ENCODE results near the gene VGLL4. TPM values are rescaled to one million over a fixed set of nuclear protein-coding genes. Genes with fewer than 3 reads are reported as not detected.
"Not testable (repeated sequence)": the region's sequence is repeated elsewhere in the genome, so short reads cannot be mapped to it uniquely, and the experiment has no call there.

Gene VGLL4
- polyA plus RNA-seq, 2 of the 4 experiments (the other 2 are of a cell fraction), result 24.7 to 28.1 TPM

DNA sequence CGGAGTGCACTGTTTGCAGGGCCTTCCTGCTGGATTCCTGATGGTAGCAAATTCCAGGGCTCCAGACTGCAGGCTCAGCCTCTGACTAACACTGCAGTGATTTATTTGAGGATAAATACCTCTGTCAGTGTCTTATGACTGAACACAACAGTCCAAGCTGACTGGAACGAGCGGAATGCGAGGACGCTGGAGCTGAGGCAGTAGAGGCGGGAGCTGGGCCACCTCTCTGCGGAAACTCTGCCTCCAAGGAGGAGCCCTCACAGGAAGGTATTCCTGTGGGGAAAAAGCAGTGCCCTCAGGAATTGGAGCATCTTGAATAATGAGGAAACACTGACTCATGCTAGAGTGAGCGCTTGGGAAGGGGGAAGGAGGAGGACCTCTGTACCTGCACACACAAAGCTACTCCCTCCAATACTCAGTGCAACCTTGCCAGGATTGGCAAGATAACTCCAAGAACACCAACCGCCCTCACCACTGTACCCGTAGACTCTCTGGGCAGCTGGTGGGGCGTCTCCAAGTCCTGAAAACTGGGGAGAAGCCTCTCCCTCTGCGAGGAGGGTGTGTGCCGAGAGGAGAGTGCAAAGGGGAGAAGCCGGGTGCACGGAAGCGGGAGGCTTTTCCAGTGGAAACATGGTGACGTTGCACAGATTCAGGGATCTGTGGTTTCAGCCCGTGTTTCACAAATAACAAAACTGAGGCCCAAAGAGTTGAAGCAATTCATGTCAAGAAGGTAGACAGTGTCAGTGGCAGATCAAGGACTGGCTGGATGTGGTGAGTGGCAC lies 43.0 kb downstream of the VGLL4 start (continued):
- TF ChIP-seq KDM5A (IDR thresholded peaks at IDR 0.05) (no peak), TP53 (CRISPR knock-in tag; IDR thresholded peaks at IDR 0.05) (no peak), NFE2L2 (conservative IDR thresholded peaks at IDR 0.05; ENCODE audit: low read length) (no peak)
- TF ChIP-seq, protein P1, sequence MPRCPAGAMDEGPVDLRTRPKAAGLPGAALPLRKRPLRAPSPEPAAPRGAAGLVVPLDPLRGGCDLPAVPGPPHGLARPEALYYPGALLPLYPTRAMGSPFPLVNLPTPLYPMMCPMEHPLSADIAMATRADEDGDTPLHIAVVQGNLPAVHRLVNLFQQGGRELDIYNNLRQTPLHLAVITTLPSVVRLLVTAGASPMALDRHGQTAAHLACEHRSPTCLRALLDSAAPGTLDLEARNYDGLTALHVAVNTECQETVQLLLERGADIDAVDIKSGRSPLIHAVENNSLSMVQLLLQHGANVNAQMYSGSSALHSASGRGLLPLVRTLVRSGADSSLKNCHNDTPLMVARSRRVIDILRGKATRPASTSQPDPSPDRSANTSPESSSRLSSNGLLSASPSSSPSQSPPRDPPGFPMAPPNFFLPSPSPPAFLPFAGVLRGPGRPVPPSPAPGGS (IDR thresholded peaks at IDR 0.05), result no peak
- TF ChIP-seq, protein P2, sequence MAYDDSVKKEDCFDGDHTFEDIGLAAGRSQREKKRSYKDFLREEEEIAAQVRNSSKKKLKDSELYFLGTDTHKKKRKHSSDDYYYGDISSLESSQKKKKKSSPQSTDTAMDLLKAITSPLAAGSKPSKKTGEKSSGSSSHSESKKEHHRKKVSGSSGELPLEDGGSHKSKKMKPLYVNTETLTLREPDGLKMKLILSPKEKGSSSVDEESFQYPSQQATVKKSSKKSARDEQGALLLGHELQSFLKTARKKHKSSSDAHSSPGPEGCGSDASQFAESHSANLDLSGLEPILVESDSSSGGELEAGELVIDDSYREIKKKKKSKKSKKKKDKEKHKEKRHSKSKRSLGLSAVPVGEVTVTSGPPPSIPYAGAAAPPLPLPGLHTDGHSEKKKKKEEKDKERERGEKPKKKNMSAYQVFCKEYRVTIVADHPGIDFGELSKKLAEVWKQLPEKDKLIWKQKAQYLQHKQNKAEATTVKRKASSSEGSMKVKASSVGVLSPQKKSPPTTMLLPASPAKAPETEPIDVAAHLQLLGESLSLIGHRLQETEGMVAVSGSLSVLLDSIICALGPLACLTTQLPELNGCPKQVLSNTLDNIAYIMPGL (CRISPR knock-in tag; IDR thresholded peaks at IDR 0.05; ENCODE audit: borderline replicate concordance), result no peak

- Histone ChIP-seq H3K9me3 (no peaks in the 10 kb centered on the region), H3K27ac (no peak overlapping the region), H3K4me2 (no peak overlapping the region), H3K4me1 (peaks cover 27% of the 10 kb centered on the region), H3K4me3 (no peak overlapping the region)
- POLR2A ChIA-PET, result no interaction called here
- ATAC-seq, result no peak
- TF ChIP-seq CBX8 (IDR thresholded peaks at IDR 0.05), result no peak
- no peak for TF ChIP-seq HOXB13 (CRISPR knock-in tag; IDR thresholded peaks at IDR 0.05; ENCODE audit: low read depth)
- TF ChIP-seq RCOR1 (IDR thresholded peaks at IDR 0.05; ENCODE audit: low read depth, low read length), result no peak
- TF ChIP-seq CEBPB (IDR thresholded peaks at IDR 0.05), result no peak
- TF ChIP-seq SMC3 (IDR thresholded peaks at IDR 0.05), result no peak
- no peak for TF ChIP-seq RNF2 (IDR thresholded peaks at IDR 0.05; ENCODE audit: borderline replicate concordance, low read depth)
- TF ChIP-seq ESRRA (IDR thresholded peaks at IDR 0.05; ENCODE audit: borderline replicate concordance, low read length), result no peak
- no peak for TF ChIP-seq JUN (IDR thresholded peaks at IDR 0.05)
- no peak for TF ChIP-seq PHF8 (IDR thresholded peaks at IDR 0.05; ENCODE audit: borderline replicate concordance, low read depth)
- no peak for DNase-seq (ENCODE audit: low read depth in 1 of 2, low spot score in 1 of 2)
- CTCF ChIA-PET, result interaction anchor here (1.1 kb wide), 1 partner anchor 217 kb away, joined by 3 read pairs; no protein-coding TSS in a partner anchor
- 96% methylated on average over 7 of the region's 7 CpGs for WGBS (ENCODE audit: missing lambda C conversion rate)
- no peak for FAIRE-seq
These were observed 47.3 kb downstream of the VGLL4 start for GRCh38 chr3:11596387-11596786.

DNA sequence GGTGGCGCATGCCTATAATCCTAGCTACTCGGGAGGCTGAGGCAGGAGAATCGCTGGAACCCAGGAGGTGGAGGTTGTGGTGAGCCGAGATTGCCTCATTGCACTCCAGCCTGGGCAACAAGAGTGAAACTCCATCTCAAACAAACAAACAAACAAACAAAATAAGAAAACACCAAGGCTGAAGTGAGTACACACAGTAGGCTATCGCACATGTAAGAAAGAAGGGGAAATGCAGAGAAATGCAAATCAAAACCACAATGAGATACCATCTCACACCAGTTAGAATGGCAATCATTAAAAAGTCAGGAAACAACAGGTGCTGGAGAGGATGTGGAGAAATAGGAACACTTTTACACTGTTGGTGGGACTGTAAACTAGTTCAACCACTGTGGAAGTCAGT lies 48.7 kb downstream of the VGLL4 start:
- H3K27ac ChIP-seq; ATAC-seq; H3K4me2 ChIP-seq; H3K4me3 ChIP-seq; FAIRE-seq; DNase-seq (ENCODE audit: low read depth in 1 of 2, low spot score in 1 of 2); H3K9me3 ChIP-seq; POLR2A ChIA-PET: not testable (repeated sequence)
- peaks cover 17% of the 10 kb centered on the region for H3K4me1 ChIP-seq
- WGBS (ENCODE audit: missing lambda C conversion rate), result 93% methylated on average over 5 of the region's 5 CpGs
- CTCF ChIA-PET, result interaction anchor here (1.1 kb wide), 1 partner anchor 216 kb away, joined by 5 read pairs; no protein-coding TSS in a partner anchor

- Histone ChIP-seq H3K27ac (no peak overlapping the region), H3K9me3 (no peaks in the 10 kb centered on the region), H3K4me1 (peaks cover 11% of the 10 kb centered on the region; the same call in 1 of the 3 replicates), H3K4me2 (no peak overlapping the region), H3K4me3 (no peak overlapping the region)
- WGBS (ENCODE audit: missing lambda C conversion rate), result 87% methylated on average over 10 of the region's 10 CpGs
- FAIRE-seq, result no peak
- CTCF ChIA-PET, result interaction anchor here (0.8 kb wide), 1 partner anchor 32 kb away, joined by 5 read pairs; no protein-coding TSS in a partner anchor
- DNase-seq (ENCODE audit: low read depth in 1 of 2, low spot score in 1 of 2), result no peak
- no peak for ATAC-seq
- POLR2A ChIA-PET, result no interaction called here
- no peak for TF ChIP-seq SMC3 (IDR thresholded peaks at IDR 0.05)
- no peak for TF ChIP-seq FOSL2 (IDR thresholded peaks at IDR 0.05)
- TF ChIP-seq FOSL2 (CRISPR knock-in tag; IDR thresholded peaks at IDR 0.05), result no peak
- no peak for TF ChIP-seq POLR2AphosphoS2 (conservative IDR thresholded peaks at IDR 0.05; ENCODE audit: low read length)
- no peak for TF ChIP-seq RNF2 (IDR thresholded peaks at IDR 0.05; ENCODE audit: borderline replicate concordance, low read depth)
- TF ChIP-seq RCOR1 (IDR thresholded peaks at IDR 0.05; ENCODE audit: low read depth, low read length), result no peak
- no peak for TF ChIP-seq NFE2L2 (conservative IDR thresholded peaks at IDR 0.05; ENCODE audit: low read length)
- TF ChIP-seq CTCF (IDR thresholded peaks at IDR 0.05), result no peak
- no peak for TF ChIP-seq USF2 (IDR thresholded peaks at IDR 0.05)
- no peak for TF ChIP-seq KDM5A (IDR thresholded peaks at IDR 0.05)
- TF ChIP-seq TP53 (CRISPR knock-in tag; IDR thresholded peaks at IDR 0.05), result no peak
- no peak for TF ChIP-seq JUN (IDR thresholded peaks at IDR 0.05)
- TF ChIP-seq MYC (IDR thresholded peaks at IDR 0.05; ENCODE audit: borderline replicate concordance, low read length), result no peak
- no peak for TF ChIP-seq ZC3H11A (IDR thresholded peaks at IDR 0.05)
- no peak for TF ChIP-seq CBX8 (IDR thresholded peaks at IDR 0.05)
- no peak for TF ChIP-seq ZFP36 (IDR thresholded peaks at IDR 0.05; ENCODE audit: borderline replicate concordance, partially characterized antibody)
- TF ChIP-seq HEYL (CRISPR knock-in tag; IDR thresholded peaks at IDR 0.05), result no peak
These were observed 50.2 kb downstream of the VGLL4 start for GRCh38 chr3:11593318-11594034.

All from A549 (cell line).